GM18858 (cell line): ENCODE measurements around the gene LINGO4.

Source experiments
- ATAC-seq: cut with Tn5 transposase; IDR thresholded peaks from one replicate; pipeline ENCODE4 v1.9.1; 2021; ENCODE audit not compliant: unreplicated experiment

Gene LINGO4

DNA sequence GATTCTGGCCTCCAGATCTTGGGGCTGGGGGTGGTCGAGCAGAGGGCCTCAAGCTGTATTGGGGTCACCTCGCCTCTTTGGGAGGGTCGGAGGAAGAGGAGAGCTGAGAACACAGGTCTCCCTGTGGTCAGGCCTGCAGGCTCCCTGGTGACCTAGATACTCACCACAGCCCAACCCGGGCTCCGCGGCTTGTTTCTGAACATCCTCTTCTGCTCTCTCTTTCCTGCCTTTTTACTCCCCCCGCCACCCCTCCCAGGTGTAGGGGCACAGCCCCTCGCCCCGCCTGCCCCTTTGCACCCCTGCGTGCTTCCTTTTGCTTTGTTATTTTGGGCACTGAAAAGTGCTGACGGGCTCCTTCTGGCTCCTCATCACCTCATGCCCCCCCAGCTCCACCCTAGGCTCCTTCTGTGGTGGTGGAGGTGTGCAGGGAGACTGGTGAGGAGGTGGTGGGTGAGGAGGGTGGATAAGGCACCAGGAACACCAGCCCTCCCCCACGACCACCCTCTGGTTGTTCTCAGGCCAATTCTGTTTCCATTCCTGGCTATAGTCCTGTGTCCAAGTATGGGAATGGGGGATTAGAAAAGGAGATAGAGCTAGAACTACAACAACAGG is 10.6 kb upstream of the LINGO4 start:
- ATAC-seq, result no peak

DNA sequence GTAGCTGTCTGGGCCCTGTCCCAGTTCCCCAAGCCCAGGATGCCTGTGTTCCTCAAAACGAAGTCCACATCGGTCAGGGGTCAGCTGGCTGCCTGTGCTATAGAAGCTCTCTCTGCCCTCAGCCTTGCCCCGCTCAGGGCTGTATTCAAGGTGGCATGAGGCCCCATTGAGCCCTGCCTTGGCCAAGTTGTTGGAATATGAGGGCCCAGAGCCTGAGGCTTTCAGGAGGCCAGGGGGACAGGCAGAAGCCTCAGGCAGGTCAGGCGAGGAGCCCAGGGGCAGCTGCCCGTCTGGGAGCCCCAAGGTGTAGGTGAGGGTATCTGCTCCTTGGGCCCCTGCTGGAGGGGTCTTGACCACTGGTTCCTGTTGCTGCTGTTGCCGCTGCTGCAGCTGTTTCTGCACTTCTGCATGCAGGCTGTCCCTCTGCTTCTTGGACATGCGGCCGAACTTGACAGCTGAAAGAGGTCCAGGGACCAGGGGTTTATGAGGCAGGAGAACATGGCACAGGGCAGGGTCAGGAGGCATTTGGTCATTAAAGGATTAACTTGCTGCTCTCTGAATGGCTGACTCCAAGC is 9.8 kb upstream of the LINGO4 start:
- ATAC-seq, result no peak

DNA sequence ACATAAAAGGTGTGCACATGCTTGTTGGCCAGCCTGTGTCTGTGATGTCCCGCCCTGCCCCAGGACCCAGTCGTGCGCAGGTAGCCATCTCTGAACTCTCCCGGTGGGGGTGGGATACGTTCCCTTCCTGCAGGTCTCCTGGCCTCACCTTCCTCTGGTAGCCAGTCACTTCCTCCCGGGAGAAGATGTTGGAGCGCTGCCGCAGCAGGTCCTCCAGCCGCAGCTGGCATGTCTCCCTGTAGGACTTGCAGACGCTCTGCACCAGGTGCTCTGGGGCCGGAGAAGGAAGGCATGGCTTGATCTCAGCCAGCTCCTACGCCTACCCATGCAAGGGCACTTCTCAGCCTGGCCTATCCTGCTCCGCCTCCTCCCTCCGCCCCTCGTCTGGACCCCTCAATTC is 9.2 kb upstream of the LINGO4 start:
- ATAC-seq, result no peak

DNA sequence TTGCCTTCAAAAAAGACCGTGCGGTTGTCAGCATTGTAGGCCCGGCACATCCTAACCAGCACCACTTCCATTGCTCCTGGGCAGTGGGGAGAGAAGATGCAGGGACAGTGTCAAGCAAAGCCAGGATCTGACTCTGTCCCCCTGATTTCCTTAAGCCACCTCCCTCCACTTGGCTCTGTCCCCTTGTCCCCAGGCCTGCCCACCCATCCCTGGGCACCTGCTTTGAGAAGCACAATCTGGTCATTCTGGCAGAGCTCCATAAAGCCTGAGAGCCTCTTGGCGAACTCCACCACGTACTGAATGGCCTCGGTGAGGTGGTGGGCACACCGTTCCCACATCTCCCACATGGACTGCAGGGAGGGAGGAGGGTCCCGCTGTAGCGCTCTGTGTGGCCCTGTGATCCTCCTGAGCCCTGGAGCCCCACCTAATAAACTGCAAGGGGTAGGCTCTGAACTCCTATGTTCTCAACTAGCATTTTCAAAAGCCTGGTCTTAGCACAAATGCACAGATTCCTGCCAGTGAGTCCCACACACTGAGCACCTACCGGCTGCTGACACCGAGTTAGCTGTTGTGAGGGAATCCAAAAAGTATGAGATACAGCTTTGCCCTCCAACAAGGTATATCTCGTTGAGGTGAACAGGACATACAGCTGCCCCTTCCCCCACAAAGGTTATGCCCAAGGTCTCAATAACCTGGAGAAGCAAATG is 8.2 kb upstream of the LINGO4 start:
- no peak for ATAC-seq

DNA sequence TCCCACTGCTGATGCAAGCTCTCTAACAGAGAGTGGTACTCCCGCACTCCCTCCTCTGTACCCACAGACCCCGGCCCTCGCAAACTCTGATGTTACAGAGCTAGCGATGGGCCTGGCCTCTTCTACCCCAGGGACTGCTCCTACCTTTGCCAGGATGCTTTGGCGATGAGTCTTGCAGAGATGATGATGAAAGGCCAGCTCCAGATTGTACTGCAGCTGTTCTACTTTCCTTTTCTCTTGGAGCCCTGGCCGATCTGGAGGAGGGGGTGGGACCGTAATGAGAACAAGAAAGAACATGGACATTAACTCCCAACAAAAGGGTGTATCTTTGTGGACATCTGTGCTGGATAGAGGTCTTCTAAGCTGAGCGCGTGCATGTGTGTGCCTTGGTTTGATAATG is 6.0 kb upstream of the LINGO4 start:
- ATAC-seq, result no peak

DNA sequence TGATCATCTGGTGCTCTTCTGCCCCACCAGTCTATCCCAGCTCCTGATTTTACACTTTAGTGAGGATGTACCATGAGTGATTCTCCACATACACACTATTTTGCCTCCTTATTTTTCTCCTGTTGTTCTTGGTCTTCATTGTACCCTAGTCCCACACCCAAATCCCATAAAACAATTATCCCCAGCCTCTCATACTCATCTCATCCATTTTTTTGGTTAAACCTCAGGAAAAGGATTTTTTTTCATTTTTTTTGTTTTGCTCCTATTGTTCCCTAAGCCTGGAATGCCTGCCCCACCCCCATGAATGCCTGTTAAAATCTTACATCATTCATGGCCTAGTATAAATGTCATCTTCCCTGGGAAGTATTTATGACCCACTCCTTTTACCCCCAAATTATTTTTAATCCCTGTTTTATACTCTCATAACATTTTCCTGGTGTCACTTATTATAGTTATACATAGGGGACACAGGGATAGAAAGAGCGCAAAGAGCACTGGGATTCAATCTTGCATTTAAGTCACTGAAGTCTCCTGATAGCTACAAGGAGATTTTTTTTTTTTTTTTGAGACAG is 4.9 kb upstream of the LINGO4 start:
- no peak for ATAC-seq

DNA sequence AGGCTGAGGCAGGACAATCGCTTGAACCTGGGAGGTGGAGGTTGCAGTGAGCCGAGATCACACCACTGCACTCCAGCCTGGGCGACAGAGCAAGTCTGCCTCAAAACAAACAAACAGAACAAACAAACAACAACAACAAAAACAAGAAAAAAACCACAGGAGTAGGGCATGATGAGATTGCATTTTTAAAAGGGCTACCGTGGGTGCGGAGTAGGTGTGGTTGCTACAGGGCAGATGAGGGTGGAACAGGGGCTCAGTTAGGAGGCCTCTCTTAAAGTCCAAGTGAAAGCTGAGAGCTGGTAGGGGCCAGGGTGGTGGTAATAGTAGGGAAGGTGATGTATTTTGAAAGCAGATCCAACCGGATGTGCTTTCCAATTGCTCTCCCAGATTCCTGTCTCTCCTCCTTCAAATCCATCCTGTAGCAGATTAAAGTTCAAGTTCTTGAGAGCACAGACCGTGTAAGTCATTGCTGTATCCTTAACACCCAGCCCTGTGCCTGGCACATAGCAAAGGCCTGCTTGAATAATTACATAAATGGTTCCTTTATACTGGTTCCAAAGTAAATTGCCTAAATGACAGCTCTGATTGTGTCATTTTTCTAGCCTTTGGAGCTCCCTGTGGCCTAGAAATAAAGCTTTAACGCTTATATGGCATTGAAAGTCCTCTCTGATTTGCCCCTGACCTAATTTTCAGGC is 4.2 kb upstream of the LINGO4 start:
- no peak for ATAC-seq

DNA sequence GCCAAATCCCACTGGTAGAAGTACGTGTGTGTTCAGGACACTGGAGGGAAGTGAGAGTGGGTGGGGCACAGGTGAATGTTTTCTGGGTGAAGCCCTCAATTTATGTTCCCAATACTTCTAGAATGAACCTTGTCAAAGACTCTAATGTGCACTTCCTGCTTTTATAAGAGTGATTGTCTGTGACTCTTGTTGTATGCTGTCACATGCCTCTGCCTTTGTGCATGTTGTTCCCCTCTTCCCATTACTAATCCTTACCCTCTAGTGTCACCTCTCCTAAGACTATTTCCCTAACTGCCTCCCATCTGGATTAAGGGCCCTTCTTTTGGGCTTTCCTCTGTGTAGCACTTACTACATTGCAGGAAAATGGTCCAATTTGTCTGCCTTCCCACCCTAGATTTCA is 2.5 kb upstream of the LINGO4 start:
- no peak for ATAC-seq

DNA sequence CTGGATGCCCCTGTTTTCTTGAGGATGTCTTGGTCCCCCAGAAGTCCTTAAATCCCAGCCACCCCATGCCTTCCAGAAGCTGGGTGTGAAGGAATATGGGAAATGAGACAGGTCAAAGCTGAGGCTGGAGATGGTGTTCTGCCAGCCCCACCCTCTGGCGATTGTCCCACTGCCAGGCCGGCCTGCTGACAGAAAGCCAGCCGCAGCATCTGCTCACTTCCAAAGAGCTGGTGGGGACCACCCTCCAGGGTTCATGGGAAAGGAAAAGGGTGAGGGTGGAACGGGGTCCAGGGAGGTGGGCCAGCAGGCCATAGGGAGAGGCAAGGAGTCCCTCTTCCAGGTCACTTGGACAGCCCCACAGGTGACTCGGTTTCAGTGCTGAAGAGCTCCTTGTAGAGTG is 1.9 kb upstream of the LINGO4 start:
- ATAC-seq, result no peak

DNA sequence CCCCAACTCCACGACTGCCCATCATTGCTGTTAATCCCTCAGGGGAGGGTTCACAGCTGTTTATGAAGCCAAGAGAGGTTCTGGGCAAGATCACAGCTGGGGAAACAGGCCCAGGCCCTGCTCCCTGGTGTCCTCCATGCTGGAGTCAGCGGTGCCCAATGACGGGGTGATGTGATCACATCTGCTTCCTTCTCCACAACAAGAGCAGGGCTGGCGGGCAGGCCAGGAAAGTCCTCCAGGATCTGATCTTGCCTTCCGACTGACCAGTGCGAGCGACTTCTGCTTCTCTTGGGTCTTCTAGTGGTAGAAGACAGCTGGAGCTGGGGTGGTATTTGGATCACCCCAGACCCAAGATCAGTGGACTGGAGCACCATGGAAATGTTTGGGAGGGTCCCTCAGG is 951 bp upstream of the LINGO4 start:
- ATAC-seq, result no peak

DNA sequence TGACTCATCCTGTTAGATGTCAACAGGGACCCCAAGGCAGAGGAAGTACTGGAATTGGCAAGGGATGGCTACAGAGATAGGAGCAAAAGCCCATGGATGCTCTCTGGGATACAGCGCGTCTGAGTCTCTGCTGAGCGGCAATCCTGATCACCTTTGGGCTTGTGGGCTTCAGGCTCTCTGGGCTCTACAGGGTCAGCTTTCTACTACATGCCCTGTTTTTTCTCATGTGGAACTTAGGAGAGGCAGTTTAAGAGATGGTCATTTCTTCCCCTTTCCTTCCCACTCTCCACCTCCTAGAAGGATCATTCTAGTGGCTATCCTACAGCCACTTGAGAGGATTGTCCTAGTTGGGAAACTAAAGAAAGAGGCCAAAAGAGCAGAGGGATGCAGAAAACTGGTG is 1.3 kb downstream of the LINGO4 start:
- ATAC-seq, result no peak

DNA sequence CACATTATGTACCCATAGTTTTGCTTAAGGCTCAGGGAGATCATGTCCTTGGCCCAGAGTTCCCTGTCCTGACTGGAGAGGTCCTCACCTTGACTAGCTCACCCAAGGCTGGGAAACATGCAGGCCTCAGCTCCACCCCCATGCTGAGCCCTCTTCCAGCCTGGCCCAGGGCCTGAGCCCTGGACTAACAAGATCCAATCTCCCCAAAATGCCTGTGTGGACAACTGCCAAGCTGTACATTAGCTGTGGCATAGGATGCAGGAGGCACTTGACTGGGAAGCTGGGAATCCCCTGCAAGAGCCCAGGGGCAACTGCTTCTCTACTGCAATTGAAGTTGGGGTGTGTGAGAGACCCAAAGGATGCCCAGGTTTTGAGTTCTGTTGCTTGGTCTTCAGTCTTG is 2.1 kb downstream of the LINGO4 start:
- ATAC-seq, result no peak

DNA sequence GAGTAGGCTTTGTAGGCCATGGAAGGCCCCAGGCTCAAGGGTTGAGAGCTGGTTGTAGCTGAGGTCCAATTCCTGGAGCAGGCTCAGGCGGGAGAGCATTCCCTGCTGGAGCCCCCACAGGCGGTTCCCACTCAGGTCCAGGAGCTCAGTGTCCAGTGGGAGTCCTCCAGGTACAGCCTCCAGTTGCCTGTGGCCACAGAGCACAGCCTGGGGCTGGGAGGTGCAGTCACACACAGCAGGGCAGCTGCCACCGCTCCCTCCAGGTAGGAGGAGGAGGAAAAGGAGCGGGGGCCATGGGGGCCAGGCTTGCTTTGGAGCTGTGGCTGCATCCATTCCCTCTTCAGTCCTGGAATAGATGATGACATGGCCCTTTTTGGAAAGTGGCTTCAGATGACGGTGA is 2.8 kb downstream of the LINGO4 start:
- ATAC-seq, result no peak

DNA sequence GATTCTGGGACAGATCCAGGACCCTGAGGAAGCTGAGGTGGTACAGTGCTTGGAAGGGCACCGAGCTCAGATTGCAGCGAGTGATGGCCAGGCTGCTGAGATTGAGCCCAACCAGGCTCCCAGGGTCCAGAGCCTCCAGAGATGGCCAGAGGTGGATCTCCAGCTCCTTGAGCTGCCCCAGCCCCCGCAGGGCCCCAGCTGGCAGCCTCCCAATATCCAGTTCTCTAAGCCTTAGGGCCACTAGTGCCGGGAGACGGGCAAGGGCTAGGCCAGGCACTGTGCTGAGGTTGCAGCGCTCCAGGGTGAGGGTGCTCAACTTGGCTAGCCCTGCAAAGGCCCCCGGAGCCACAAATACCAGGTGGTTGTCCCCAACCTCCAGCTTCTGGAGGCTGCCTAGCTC is 3.4 kb downstream of the LINGO4 start:
- ATAC-seq, result no peak

DNA sequence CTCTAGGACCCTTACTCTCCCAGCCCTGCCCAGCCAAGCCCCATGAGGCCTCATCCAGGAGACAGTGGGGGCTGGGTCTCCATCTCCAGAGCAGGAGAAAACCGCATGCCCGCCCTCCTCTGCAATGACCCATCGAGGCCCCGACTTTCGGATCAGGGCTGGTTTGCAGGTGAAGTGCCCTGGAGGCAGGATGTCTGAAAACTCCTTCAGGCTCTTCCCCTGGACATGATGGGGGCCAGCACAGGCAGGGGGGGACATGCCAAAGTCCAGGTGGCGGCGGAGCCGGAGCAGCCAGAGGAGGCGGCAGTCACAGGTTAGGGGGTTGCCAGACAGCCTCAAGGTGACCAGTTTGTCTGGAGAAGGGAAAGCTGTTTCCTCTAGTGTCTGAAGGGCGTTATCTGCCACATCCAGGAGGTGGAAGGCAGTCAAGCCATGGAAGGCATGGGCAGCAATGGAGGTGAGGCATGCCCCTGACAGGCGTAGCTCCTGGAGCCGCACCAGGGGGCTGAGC is 3.9 kb downstream of the LINGO4 start:
- no peak for ATAC-seq

DNA sequence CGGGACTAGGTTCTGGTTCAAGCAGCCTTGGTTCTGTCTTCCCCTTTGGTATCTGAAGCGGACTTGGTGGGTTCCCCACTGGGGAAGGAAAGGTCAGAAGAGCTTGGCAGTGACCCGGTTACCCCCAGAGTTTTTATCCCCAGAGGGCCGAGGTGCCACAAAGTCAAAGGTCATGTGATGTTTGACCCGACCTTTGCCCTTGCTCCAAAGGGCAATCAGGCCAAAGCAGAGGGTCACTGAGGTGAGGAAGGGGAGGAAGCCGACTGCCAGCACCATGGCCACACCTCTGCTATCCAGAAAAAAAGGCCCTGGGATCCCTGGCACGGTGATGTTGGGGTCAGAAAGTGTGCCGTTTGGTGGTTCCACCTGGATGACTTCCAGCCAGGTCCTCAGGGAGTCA is 4.4 kb downstream of the LINGO4 start:
- ATAC-seq, result no peak

DNA sequence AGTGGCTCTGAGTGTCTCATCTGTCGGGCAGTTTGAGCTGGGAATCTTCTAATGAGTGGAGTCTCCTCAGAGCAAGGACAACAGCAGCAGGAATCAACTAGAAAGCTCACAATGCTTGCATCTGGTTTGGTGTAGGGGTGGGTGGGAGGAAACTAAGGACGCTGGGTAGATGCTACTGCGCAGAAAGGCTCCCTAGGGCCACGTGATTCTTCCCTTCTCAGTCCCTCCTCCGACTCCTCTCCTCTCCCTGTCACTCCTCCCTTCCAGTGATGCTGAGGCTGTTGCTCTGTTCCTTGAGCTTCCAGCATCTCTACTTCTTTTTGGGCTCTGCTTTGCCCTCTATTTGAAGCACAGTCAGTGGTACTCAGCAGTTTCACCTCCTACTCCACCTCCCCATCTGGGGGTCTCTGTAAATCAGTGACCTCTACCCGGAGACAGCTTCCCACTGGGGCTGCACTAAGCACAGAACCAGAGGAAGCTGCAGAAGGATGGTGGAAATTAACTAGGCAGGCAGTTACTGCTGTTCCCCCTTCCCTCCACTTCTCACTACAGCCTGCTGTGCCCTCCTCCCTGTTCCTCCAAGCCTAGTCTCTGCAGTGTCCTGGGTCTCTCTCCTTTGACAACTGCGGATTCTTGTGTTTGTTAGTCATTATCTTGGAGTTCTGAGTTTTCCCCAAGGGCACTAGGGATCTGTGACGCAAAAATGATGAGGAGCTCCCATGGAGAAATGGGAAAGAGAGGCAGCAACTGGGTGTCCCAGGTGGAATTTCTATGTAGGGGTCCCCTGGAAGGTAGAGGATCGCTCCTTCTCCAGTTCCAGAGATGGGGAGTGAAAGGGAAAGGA is 5.8 kb downstream of the LINGO4 start:
- ATAC-seq, result no peak

DNA sequence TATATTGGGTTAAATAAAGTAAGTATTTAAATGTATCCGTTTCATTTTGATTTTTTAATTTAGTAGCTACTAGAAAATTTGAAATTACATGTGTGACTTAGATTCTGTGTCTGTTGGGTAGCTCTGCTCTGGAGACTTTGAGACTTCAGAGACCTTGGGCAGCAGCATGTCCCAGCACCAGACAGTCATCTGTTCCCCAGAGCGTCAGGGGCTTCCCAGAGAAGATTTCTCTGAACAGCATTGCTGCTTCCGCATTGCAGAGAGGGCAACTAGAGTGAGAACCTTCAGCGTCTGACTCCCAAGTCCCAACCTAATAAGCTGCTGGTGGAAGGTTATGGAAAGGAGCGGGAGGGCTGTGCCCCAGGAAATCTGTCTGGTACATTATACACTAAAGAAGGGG is 6.6 kb downstream of the LINGO4 start:
- no peak for ATAC-seq

DNA sequence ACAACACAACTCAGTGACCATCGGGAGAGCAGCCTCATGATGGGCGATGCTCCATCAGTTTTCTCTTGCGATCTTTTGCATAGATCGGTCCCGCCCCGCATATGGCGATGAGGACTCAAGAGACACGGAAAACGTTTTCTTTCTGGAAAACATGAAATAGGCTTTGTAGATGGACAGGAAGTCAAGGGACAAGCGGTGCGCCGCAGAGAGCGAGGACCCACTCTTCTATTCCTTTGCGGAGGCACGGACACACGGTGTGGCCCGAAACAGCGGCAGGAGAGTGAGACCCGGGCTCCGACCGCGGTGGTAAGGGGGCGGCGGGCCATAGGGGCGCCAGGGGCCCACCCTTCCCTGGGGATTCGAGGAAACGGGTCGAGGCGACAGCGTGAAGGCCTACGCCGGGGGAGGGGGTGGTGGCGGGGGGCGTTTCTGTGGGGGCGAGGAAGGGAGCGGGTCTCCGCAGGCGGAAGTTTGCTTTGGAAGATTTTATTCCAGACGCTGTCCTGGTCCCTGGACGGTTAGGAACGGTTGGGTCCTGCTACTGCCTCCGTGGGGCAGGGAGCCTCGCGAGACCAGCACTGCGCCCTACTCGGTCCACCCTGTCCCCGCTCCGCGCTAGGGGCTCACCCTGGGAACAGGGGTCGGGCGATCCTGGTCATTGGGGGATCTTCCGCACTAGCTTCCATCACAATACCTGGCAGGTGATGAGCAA is 14.1 kb downstream of the LINGO4 start:
- no peak for ATAC-seq
